ENCODE data around the gene OR7A10.

Gene OR7A10

GRCh38 chr19:14848822-14849221 lies at the start of gene OR7A10:
Gene OR7A10 (minus strand): TSS chr19:14848922. CDS start chr19:14841877, 7,045 bp downstream.
- DNase-seq (ENCODE audit: low spot score), result no peak

- DNase-seq (ENCODE audit: low spot score), result no peak
These were observed 42.1 kb upstream of the OR7A10 start for GRCh38 chr19:14890643-14891379.

GRCh38 chr19:14889994-14890642 lies 41.4 kb upstream of the OR7A10 start:
- DNase-seq (ENCODE audit: low spot score), result no peak

- no peak for DNase-seq (ENCODE audit: low spot score)
These were observed 37.3 kb upstream of the OR7A10 start, which contains the start of gene OR7A17 for GRCh38 chr19:14886032-14886431. Gene OR7A17 (minus strand): TSS chr19:14886132. CDS start chr19:14881355, 4,777 bp downstream.

- peak; percentile 8 for DNase-seq (ENCODE audit: low spot score)
These were observed 23.0 kb upstream of the OR7A10 start for GRCh38 chr19:14871619-14872230.

GRCh38 chr19:14868497-14868896 lies 19.8 kb upstream of the OR7A10 start:
- no peak for DNase-seq (ENCODE audit: low spot score)

GRCh38 chr19:14843578-14843977 lies 5.1 kb downstream of the OR7A10 start:
- no peak for DNase-seq (ENCODE audit: low spot score)

GRCh38 chr19:14843169-14843568 lies 5.6 kb downstream of the OR7A10 start:
- DNase-seq (ENCODE audit: low spot score), result no peak

GRCh38 chr19:14840206-14840605 lies 8.5 kb downstream of the OR7A10 start:
- DNase-seq (ENCODE audit: low spot score), result no peak

GRCh38 chr19:14837391-14837790 lies 11.3 kb downstream of the OR7A10 start:
- no peak for DNase-seq (ENCODE audit: low spot score)

GRCh38 chr19:14835011-14835410 lies 13.7 kb downstream of the OR7A10 start, which contains the start of the genes OR7A5 and OR7C1:
Gene OR7A5 (minus strand): TSS chr19:14835185. CDS start chr19:14828241, 6,944 bp downstream.
Gene OR7C1 (minus strand): TSS chr19:14835185. CDS start chr19:14800136, 35,049 bp downstream.
- no peak for DNase-seq (ENCODE audit: low spot score)

- no peak for DNase-seq (ENCODE audit: low spot score)
These were observed 18.0 kb downstream of the OR7A10 start for GRCh38 chr19:14830702-14831101.

- no peak for DNase-seq (ENCODE audit: low spot score)
These were observed 22.7 kb downstream of the OR7A10 start for GRCh38 chr19:14826006-14826405.

- no peak for DNase-seq (ENCODE audit: low spot score)
These were observed 26.8 kb downstream of the OR7A10 start for GRCh38 chr19:14821937-14822336.

GRCh38 chr19:14818588-14818987 lies 30.1 kb downstream of the OR7A10 start:
- DNase-seq (ENCODE audit: low spot score), result no peak

GRCh38 chr19:14817052-14817451 lies 31.7 kb downstream of the OR7A10 start:
- no peak for DNase-seq (ENCODE audit: low spot score)

GRCh38 chr19:14814982-14815652 lies 33.6 kb downstream of the OR7A10 start:
- DNase-seq (ENCODE audit: low spot score), result no peak

GRCh38 chr19:14809272-14810057 lies 39.3 kb downstream of the OR7A10 start:
- no peak for DNase-seq (ENCODE audit: low spot score)

- DNase-seq (ENCODE audit: low spot score), result no peak
These were observed 44.0 kb downstream of the OR7A10 start for GRCh38 chr19:14804765-14805164.

GRCh38 chr19:14798760-14799159 lies 50.0 kb downstream of the OR7A10 start:
- DNase-seq (ENCODE audit: low spot score), result no peak

- DNase-seq (ENCODE audit: low spot score), result no peak
These were observed 52.7 kb downstream of the OR7A10 start for GRCh38 chr19:14796021-14796420.
